ENCODE results near the gene COPS3.

COPS3 gene

GRCh38 chr17:17321356-17322025 lies 40.4 kb upstream of the COPS3 start:
- Histone ChIP-seq H3K27ac (no peak overlapping the region), H3K36me3 (ENCODE audit: insufficient read depth, low read length) (no peaks in the 10 kb centered on the region), H3K9me3 (ENCODE audit: low read depth, low read length) (no peaks in the 10 kb centered on the region), H3K9ac (ENCODE audit: insufficient read length) (no peak overlapping the region), H3K4me3 (no peak overlapping the region)
- TF ChIP-seq POLR2AphosphoS5 (IDR thresholded peaks at IDR 0.05; ENCODE audit: borderline replicate concordance, low read depth, low read length) (no peak), FOXP2 (optimal IDR thresholded peaks at IDR 0.05; ENCODE audit: control extremely low read depth, extremely low read length, insufficient read depth) (no peak), EZH2 (IDR thresholded peaks at IDR 0.05) (no peak)
- no peak for DNase-seq (ENCODE audit: low read depth, low spot score)

DNA sequence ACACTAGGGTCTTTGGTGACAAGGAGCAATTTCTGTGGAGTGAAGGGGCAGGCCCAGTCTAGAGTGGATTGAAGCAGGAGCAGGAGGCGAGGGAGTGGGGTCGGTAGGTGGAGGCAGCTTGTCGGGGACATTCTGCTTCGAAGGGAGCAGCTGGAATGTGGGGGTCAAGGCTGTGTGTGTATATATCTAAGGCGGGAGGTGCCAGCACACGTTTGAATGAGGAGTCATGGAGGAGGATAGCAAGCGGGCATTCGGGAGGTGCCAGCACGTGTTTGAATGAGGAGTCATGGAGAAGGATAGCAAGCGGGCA lies 39.8 kb upstream of the COPS3 start:
- Histone ChIP-seq H3K36me3 (ENCODE audit: insufficient read depth, low read length) (no peaks in the 10 kb centered on the region), H3K27ac (no peak overlapping the region), H3K9me3 (ENCODE audit: low read depth, low read length) (no peaks in the 10 kb centered on the region), H3K9ac (ENCODE audit: insufficient read length) (no peak overlapping the region), H3K4me3 (no peak overlapping the region)
- TF ChIP-seq EZH2 (IDR thresholded peaks at IDR 0.05) (no peak), FOXP2 (optimal IDR thresholded peaks at IDR 0.05; ENCODE audit: control extremely low read depth, extremely low read length, insufficient read depth) (no peak), POLR2AphosphoS5 (IDR thresholded peaks at IDR 0.05; ENCODE audit: borderline replicate concordance, low read depth, low read length) (no peak)
- no peak for DNase-seq (ENCODE audit: low read depth, low spot score)

DNA sequence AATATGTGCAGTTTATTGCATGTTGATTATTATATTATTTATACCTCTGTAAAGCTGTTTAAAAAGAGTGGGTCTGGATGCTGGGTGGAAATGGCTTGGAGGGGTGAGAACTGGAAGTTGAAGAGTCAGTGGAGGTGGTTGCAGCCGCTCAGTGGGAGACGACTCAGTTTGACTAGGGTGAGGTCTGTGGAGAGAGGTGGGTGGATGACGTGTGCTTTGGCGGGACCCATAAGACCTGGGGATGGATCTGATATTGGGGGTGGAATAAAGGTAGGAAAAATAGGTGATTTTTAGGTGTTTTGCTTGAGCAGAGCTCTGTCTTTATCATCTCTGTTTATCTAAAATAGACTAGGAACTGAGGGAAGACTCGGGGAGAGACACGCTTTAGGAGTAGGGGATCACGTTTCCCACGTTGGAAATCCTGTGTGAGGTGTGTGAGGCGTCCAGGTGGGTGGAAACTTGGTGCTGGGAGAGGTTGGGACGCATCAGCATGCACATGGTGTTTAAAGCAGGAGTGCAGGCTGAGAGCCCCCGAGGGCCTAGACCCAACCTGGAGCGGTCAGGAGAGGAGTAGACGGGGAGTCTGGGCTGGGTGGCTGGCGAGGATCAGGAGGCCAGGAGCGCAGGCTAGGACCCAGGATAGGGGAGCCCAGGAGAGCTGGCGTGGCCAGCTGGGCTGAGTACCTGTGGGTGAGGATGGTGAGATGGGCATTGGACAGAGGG lies 39.3 kb upstream of the COPS3 start:
- Histone ChIP-seq H3K27ac (no peak overlapping the region), H3K9ac (ENCODE audit: insufficient read length) (no peak overlapping the region), H3K36me3 (ENCODE audit: insufficient read depth, low read length) (no peaks in the 10 kb centered on the region), H3K9me3 (ENCODE audit: low read depth, low read length) (no peaks in the 10 kb centered on the region), H3K4me3 (no peak overlapping the region)
- TF ChIP-seq POLR2AphosphoS5 (IDR thresholded peaks at IDR 0.05; ENCODE audit: borderline replicate concordance, low read depth, low read length) (no peak), FOXP2 (optimal IDR thresholded peaks at IDR 0.05; ENCODE audit: control extremely low read depth, extremely low read length, insufficient read depth) (no peak), EZH2 (IDR thresholded peaks at IDR 0.05) (no peak)
- DNase-seq (ENCODE audit: low read depth, low spot score), result no peak

- no peak for DNase-seq (ENCODE audit: low read depth, low spot score)
- H3K36me3 ChIP-seq (ENCODE audit: insufficient read depth, low read length), result peaks cover 5% of the 10 kb centered on the region
- TF ChIP-seq EZH2 (IDR thresholded peaks at IDR 0.05) (no peak), POLR2AphosphoS5 (IDR thresholded peaks at IDR 0.05; ENCODE audit: borderline replicate concordance, low read depth, low read length) (no peak), FOXP2 (optimal IDR thresholded peaks at IDR 0.05; ENCODE audit: control extremely low read depth, extremely low read length, insufficient read depth) (no peak)
- H3K4me3 ChIP-seq, result no peak overlapping the region
- no peaks in the 10 kb centered on the region for H3K9me3 ChIP-seq (ENCODE audit: low read depth, low read length)
- H3K27ac ChIP-seq, result no peak overlapping the region
- H3K9ac ChIP-seq (ENCODE audit: insufficient read length), result no peak overlapping the region
Measured at GRCh38 chr17:17315142-17315821, 34.2 kb upstream of the COPS3 start.

- no peak for DNase-seq (ENCODE audit: low read depth, low spot score)
- peaks cover 5% of the 10 kb centered on the region for H3K36me3 ChIP-seq (ENCODE audit: insufficient read depth, low read length)
- no peak overlapping the region for H3K9ac ChIP-seq (ENCODE audit: insufficient read length)
- TF ChIP-seq EZH2 (IDR thresholded peaks at IDR 0.05), result no peak
- no peak for TF ChIP-seq POLR2AphosphoS5 (IDR thresholded peaks at IDR 0.05; ENCODE audit: borderline replicate concordance, low read depth, low read length)
- TF ChIP-seq FOXP2 (optimal IDR thresholded peaks at IDR 0.05; ENCODE audit: control extremely low read depth, extremely low read length, insufficient read depth), result no peak
- H3K27ac ChIP-seq, result no peak overlapping the region
- no peak overlapping the region for H3K4me3 ChIP-seq
- no peaks in the 10 kb centered on the region for H3K9me3 ChIP-seq (ENCODE audit: low read depth, low read length)
Measured at GRCh38 chr17:17314501-17315071, 33.5 kb upstream of the COPS3 start.

GRCh38 chr17:17313350-17313991 lies 32.4 kb upstream of the COPS3 start:
- Histone ChIP-seq H3K27ac (no peak overlapping the region), H3K36me3 (ENCODE audit: insufficient read depth, low read length) (peaks cover 10% of the 10 kb centered on the region), H3K9me3 (ENCODE audit: low read depth, low read length) (no peaks in the 10 kb centered on the region), H3K4me3 (no peak overlapping the region), H3K9ac (ENCODE audit: insufficient read length) (no peak overlapping the region)
- no peak for TF ChIP-seq FOXP2 (optimal IDR thresholded peaks at IDR 0.05; ENCODE audit: control extremely low read depth, extremely low read length, insufficient read depth)
- TF ChIP-seq EZH2 (IDR thresholded peaks at IDR 0.05), result no peak
- TF ChIP-seq POLR2AphosphoS5 (IDR thresholded peaks at IDR 0.05; ENCODE audit: borderline replicate concordance, low read depth, low read length), result no peak
- DNase-seq (ENCODE audit: low read depth, low spot score), result no peak

DNA sequence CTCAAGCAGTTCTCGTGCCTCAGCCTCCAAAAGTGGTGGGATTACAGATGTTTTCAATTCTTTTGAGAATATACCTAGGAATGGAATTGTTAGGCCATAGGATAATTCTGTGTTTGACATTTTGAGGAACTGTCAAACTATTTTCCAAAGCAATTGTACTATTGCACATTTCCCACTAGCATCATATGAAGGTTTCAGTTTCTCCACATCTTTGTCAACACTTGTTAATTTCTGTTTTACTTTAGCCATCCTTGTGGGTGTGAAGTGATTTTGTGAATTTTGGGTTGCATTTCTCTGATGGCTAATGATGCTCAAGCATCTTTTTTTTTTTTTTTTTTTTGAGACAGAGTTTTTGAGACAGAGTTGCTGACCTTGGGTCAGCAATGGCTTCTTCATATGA lies 28.3 kb upstream of the COPS3 start:
- H3K9ac ChIP-seq (ENCODE audit: insufficient read length), result no peak overlapping the region
- DNase-seq (ENCODE audit: low read depth, low spot score), result no peak
- peaks cover 10% of the 10 kb centered on the region for H3K36me3 ChIP-seq (ENCODE audit: insufficient read depth, low read length)
- H3K9me3 ChIP-seq (ENCODE audit: low read depth, low read length), result no peaks in the 10 kb centered on the region
- no peak overlapping the region for H3K4me3 ChIP-seq
- no peak for TF ChIP-seq POLR2AphosphoS5 (IDR thresholded peaks at IDR 0.05; ENCODE audit: borderline replicate concordance, low read depth, low read length)
- TF ChIP-seq FOXP2 (optimal IDR thresholded peaks at IDR 0.05; ENCODE audit: control extremely low read depth, extremely low read length, insufficient read depth), result no peak
- no peak for TF ChIP-seq EZH2 (IDR thresholded peaks at IDR 0.05)
- no peak overlapping the region for H3K27ac ChIP-seq

Measured in SK-N-MC (cell line).